GM12865 (cell line): Measurements from ENCODE around the gene UAP1.
"Not testable (repeated sequence)": the region's sequence is repeated elsewhere in the genome, so short reads cannot be mapped to it uniquely, and the experiment has no call there.

Source experiments
- DNase-seq: peaks from one replicate; pipeline ENCODE4 v3.0.0; 2010; ENCODE audit warnings: low read depth
- H3K4me3 ChIP-seq: 2 replicates; pipeline ENCODE4 v1.5.1; 2011; ENCODE audit warnings: mild to moderate bottlenecking, low read depth, low read length, control low read depth
- TF ChIP-seq, protein P1 (sequence below): IDR thresholded peaks from 2 replicates; pipeline ENCODE4 v1.5.1; 2011; ENCODE audit warnings: low read length, control low read depth, low read depth, inconsistent platforms; ENCODE audit not compliant: insufficient read depth; ENCODE audit errors: missing control alignments

The UAP1 gene

DNA sequence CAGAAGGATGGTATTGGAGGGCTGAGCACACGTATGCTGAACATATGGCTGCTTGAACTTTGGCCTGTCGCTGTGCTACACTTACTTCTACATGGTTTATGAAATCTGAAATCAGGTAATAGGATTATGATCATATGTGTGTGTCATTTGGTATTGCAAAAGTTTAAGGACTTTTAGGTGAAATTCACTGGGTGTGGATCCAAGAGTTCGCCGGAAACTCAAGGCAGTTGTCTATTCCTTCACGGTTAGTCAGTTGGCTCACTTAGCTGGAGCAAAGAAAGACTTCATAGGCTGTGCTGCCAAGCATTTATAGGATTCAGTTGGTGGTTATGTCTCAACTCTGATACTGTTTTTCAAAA lies 927 bp downstream of the UAP1 start:
- DNase-seq, result peak; percentile 40
- H3K4me3 ChIP-seq, result peak overlapping the region; percentile 83
- TF ChIP-seq, protein P1, sequence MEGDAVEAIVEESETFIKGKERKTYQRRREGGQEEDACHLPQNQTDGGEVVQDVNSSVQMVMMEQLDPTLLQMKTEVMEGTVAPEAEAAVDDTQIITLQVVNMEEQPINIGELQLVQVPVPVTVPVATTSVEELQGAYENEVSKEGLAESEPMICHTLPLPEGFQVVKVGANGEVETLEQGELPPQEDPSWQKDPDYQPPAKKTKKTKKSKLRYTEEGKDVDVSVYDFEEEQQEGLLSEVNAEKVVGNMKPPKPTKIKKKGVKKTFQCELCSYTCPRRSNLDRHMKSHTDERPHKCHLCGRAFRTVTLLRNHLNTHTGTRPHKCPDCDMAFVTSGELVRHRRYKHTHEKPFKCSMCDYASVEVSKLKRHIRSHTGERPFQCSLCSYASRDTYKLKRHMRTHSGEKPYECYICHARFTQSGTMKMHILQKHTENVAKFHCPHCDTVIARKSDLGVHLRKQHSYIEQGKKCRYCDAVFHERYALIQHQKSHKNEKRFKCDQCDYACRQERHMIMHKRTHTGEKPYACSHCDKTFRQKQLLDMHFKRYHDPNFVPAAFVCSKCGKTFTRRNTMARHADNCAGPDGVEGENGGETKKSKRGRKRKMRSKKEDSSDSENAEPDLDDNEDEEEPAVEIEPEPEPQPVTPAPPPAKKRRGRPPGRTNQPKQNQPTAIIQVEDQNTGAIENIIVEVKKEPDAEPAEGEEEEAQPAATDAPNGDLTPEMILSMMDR, result no peak

DNA sequence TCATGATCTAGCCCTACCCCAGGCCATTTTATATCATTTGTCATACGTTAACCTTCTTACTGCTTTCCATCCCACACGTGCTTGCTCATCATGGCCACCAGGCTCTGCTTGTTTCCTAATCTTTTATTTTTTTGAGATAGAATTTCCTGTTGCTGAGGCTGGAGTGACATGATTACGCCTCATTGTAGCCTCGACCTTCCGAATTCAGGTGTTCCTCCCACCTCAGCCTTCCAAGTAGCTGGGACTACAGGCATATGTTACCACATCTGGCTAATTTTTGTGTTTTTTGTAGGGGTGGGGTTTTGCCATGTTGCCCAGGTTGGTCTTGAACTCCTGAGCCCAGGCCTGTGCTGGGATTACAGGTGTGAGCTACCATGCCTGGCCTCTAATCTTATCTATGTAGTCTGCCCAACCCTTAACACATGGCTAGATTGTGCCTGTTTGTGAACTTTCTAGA lies 3.3 kb downstream of the UAP1 start:
- TF ChIP-seq, protein P1, result no peak
- no peak overlapping the region for H3K4me3 ChIP-seq
- no peak for DNase-seq

DNA sequence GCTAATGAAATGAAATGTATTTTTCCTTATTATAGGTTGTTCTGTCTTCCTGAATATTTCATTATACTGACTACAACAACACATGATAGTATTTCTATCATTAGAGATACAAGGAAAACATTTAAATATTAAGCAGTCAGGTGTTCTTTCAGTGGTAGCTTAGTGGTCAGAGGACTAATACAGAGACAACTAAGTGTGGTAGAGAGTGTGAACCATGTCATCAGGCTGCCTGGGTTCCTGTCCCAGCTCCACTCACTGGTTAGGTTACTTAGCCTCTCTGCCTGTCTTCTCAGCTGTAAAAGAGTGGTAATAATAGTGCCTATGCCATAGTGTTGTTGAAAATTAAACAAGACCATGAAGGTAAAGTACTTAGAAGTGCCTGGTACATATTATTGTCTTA lies 3.9 kb downstream of the UAP1 start:
- TF ChIP-seq, protein P1, result no peak
- peak; percentile 24 for DNase-seq
- H3K4me3 ChIP-seq, result no peak overlapping the region

DNA sequence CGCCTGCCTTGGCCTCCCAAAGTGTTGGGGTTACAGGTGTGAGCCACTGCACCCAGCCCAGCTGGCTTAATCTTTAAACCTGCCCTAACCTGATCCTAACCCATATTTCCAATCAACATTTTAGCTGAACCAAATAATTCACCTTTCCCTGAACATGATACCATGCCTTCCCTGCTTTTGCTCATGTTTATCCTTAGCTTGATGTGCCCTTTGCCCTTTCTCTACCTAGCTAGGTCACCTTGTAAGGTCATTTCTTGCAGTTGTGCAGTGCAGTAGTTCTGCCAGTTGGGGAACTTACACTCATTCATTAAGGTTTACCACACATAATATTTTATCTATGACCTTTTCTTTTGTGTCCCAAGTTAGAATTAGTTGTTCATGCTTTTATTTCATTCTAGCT lies 5.3 kb downstream of the UAP1 start:
- no peak overlapping the region for H3K4me3 ChIP-seq
- TF ChIP-seq, protein P1, result no peak

GRCh38 chr1:162568802-162569201 lies 7.3 kb downstream of the UAP1 start:
- no peak overlapping the region for H3K4me3 ChIP-seq
- DNase-seq, result no peak
- TF ChIP-seq, protein P1, result no peak

More for the DNA sequence above, 5.3 kb downstream of the UAP1 start:
- DNase-seq, result no peak

- no peak overlapping the region for H3K4me3 ChIP-seq
- TF ChIP-seq, protein P1, result no peak
- no peak for DNase-seq
These were observed 9.2 kb downstream of the UAP1 start for GRCh38 chr1:162570718-162571117.

GRCh38 chr1:162571121-162571520 lies 9.6 kb downstream of the UAP1 start:
- not testable (repeated sequence) for DNase-seq, H3K4me3 ChIP-seq
